ENCODE data around the gene ZNF48.

Gene ZNF48

DNA sequence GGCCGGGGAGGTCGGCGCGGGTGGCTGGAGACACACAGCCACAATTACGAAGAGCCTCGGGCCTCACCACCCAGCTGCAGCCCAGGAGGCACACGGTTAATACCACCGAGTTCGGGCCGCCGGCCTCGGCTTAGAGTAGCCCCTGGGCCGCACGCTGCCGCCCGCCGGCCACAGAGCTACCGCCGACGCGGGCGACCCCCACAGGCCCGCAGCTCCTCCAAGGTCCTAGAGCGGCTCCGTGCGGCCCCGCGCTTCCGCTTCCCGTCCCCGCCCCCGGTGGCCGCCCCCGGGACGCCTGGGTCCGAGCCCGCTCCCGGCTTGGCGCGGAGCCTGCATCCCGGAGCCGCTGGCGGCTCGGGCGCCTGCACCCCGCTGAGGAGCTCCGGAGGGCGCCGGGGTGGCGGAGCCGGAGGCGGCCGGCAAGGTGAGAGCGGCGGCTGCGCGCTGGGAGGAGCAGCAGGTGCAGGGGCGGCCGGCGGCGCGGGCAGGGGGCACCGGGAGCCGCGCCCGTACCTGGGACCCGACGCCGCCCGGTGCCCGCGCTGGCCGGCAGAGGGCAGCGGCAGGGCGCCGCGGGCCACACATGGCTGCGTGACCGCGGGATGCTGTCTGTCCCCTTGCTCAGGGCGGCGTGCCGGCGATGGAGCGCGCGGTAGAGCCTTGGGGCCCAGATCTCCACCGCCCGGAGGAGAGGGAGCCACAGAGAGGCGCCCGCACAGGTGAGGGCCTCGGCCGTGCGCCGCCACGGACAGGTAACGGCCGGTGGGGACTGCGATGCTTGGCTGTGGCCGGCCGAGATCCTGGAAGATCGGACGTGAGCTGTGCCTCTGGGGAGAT lies at the start of gene ZNF48:
TSS of gene ZNF48 (plus strand) at position 266 of the 837 bp plus-strand sequence. CDS start at position 641, 375 bp downstream.
- Histone ChIP-seq H3K9ac (ENCODE audit: insufficient read length) (peak within 1 kb of the TSS; percentile 95), H3K9me3 (ENCODE audit: low read depth, low read length) (no peaks in the 10 kb centered on the region), H3K27ac (peak within 1 kb of the TSS; percentile 91), H3K4me3 (peak within 1 kb of the TSS; percentile 93), H3K36me3 (ENCODE audit: insufficient read depth, low read length) (peaks cover 7% of the 10 kb centered on the region; the same call in 1 of the 2 replicates)
- no peak for DNase-seq (ENCODE audit: low read depth, low spot score)
- TF ChIP-seq FOXP2 (optimal IDR thresholded peaks at IDR 0.05; ENCODE audit: control extremely low read depth, extremely low read length, insufficient read depth), result no peak
- no peak for TF ChIP-seq POLR2AphosphoS5 (IDR thresholded peaks at IDR 0.05; ENCODE audit: borderline replicate concordance, low read depth, low read length)
- TF ChIP-seq EZH2 (IDR thresholded peaks at IDR 0.05), result no peak

DNA sequence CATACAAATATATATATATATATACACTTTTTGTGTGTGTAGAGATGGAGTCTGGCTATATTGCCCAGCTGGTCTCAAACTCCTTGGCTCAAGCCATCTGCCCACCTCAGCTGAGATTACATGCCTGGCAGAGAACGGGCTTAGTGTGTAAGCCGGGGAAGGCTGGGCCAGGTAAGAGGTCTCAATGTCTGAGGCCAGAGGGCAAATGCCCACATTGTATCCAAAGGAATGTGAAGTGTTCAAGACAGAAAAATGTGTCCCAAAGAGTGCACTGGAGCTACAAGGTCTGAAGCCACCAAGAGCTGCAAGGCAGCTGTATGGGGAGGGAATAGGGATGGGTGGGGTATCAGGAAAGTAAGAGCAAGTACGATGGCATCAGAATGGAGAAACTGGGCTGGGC lies 48.9 kb upstream of the ZNF48 start:
- H3K27ac ChIP-seq, result no peak overlapping the region
- no peaks in the 10 kb centered on the region for H3K9me3 ChIP-seq (ENCODE audit: low read depth, low read length)

DNA sequence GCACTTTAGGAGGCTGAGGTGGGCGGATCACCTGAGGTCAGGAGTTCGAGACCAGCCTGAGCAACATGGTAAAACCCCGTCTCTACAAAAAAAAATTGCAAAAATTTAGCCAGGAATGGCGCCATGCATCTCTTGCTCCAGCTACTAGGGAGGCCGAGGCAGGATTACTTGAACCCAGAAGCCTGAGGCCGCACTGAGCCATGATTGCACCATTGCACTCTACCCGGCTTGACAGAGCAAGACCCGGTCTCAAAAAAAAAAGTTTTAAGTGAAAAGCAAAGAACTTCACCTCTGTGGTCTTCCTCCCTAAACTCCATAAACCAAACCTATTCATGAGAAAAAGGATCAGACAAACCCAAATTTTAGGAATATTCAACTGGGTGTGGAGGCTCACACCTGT lies 47.1 kb upstream of the ZNF48 start:
- no peaks in the 10 kb centered on the region for H3K9me3 ChIP-seq (ENCODE audit: low read depth, low read length)
- peaks cover 27% of the 10 kb centered on the region; the same call in 1 of the 2 replicates for H3K36me3 ChIP-seq (ENCODE audit: insufficient read depth, low read length)
- H3K27ac ChIP-seq, result no peak overlapping the region
- no peak overlapping the region for H3K9ac ChIP-seq (ENCODE audit: insufficient read length)
- no peak for TF ChIP-seq EZH2 (IDR thresholded peaks at IDR 0.05)
- TF ChIP-seq FOXP2 (optimal IDR thresholded peaks at IDR 0.05; ENCODE audit: control extremely low read depth, extremely low read length, insufficient read depth), result no peak
- TF ChIP-seq POLR2AphosphoS5 (IDR thresholded peaks at IDR 0.05; ENCODE audit: borderline replicate concordance, low read depth, low read length), result no peak
- no peak overlapping the region for H3K4me3 ChIP-seq
- no peak for DNase-seq (ENCODE audit: low read depth, low spot score)

More for the DNA sequence above, 48.9 kb upstream of the ZNF48 start:
- H3K36me3 ChIP-seq (ENCODE audit: insufficient read depth, low read length), result peaks cover 10% of the 10 kb centered on the region; the same call in 1 of the 2 replicates
- H3K9ac ChIP-seq (ENCODE audit: insufficient read length), result no peak overlapping the region
- DNase-seq (ENCODE audit: low read depth, low spot score), result no peak
- no peak overlapping the region for H3K4me3 ChIP-seq
- TF ChIP-seq FOXP2 (optimal IDR thresholded peaks at IDR 0.05; ENCODE audit: control extremely low read depth, extremely low read length, insufficient read depth) (no peak), EZH2 (IDR thresholded peaks at IDR 0.05) (no peak)

DNA sequence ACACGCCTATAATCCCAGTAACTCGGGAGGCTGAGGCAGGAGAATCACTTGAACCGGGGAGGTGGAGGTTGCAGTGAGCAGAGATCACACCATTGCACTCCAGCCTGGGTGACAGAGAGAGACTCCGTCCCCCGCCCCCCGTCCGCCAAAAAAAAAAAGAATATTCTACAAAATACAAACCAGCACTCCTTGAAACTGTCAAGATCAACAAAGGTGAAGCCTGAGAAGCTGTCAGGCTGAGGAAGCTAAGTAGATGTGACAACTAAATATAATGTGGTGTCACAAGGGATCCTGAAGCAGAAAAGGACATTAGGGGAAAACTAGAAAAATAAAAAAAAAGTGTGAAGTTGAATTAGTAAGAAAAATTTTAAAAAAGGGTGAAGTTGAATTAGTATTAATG lies 46.3 kb upstream of the ZNF48 start:
- H3K4me3 ChIP-seq, result no peak overlapping the region
- no peak for TF ChIP-seq POLR2AphosphoS5 (IDR thresholded peaks at IDR 0.05; ENCODE audit: borderline replicate concordance, low read depth, low read length)
- TF ChIP-seq EZH2 (IDR thresholded peaks at IDR 0.05), result no peak
- TF ChIP-seq FOXP2 (optimal IDR thresholded peaks at IDR 0.05; ENCODE audit: control extremely low read depth, extremely low read length, insufficient read depth), result no peak
- no peak overlapping the region for H3K27ac ChIP-seq
- no peak for DNase-seq (ENCODE audit: low read depth, low spot score)
- peaks cover 30% of the 10 kb centered on the region; the same call in 1 of the 2 replicates for H3K36me3 ChIP-seq (ENCODE audit: insufficient read depth, low read length)
- no peak overlapping the region for H3K9ac ChIP-seq (ENCODE audit: insufficient read length)
- H3K9me3 ChIP-seq (ENCODE audit: low read depth, low read length), result no peaks in the 10 kb centered on the region

DNA sequence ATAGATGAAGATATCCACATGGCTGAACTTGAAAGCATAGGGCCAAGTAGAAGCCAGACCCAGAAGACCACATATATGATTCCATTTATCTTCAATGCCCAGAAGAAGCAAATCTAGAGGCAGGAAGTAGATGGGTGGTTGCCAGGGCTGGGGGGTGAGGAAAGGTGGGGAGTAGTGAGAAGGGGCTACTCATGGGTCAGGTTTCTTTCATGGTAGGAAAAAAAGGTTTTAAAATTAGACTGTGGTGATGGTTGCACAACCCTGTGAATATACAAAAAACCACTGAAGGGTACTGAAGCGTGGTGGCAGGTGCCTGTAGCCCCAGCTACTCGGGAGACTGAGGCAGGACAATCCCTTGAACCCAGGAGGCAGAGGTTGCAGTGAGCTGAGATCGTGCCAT lies 45.5 kb upstream of the ZNF48 start:
- no peak for TF ChIP-seq FOXP2 (optimal IDR thresholded peaks at IDR 0.05; ENCODE audit: control extremely low read depth, extremely low read length, insufficient read depth)
- no peak for TF ChIP-seq POLR2AphosphoS5 (IDR thresholded peaks at IDR 0.05; ENCODE audit: borderline replicate concordance, low read depth, low read length)
- Histone ChIP-seq H3K9ac (ENCODE audit: insufficient read length) (no peak overlapping the region), H3K4me3 (no peak overlapping the region), H3K36me3 (ENCODE audit: insufficient read depth, low read length) (peaks cover 31% of the 10 kb centered on the region; the same call in 1 of the 2 replicates), H3K27ac (no peak overlapping the region), H3K9me3 (ENCODE audit: low read depth, low read length) (no peaks in the 10 kb centered on the region)
- no peak for DNase-seq (ENCODE audit: low read depth, low spot score)

DNA sequence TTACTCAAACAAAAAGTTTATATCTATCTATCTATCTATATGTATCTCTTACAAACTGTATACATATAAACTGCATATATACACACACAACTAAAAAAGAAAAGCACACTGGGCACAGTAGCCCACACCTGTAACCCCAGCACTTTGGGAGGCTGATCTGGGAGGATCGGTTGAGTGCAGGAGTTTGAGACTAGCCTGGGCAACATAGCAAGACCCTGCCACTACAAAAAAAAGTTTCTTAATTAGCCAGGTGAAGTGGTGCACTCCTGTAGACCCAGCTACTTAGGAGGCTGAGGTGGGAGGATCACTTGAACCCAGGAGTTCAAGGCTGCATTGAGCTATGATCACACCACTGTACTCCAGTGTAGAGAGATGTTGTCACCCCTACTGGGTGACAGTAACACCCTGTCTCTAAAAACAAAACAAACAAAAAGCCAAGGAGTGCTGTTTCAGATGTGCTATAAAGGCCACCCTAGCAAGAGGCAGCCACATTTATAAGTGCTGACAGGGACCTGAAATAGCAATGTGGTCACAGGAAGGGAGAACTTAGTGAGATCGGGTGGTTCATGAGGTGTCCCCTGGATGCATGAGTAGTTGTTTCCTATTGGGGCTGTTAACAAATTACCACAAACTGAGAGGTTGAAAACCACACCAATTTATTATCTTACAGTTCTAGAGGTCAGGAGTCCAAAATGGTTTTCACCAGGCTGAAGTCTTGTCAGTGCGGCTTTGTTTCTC lies 44.9 kb upstream of the ZNF48 start:
- TF ChIP-seq FOXP2 (optimal IDR thresholded peaks at IDR 0.05; ENCODE audit: control extremely low read depth, extremely low read length, insufficient read depth), result no peak
- TF ChIP-seq POLR2AphosphoS5 (IDR thresholded peaks at IDR 0.05; ENCODE audit: borderline replicate concordance, low read depth, low read length), result no peak
- TF ChIP-seq EZH2 (IDR thresholded peaks at IDR 0.05), result no peak
- Histone ChIP-seq H3K9ac (ENCODE audit: insufficient read length) (no peak overlapping the region), H3K36me3 (ENCODE audit: insufficient read depth, low read length) (peaks cover 31% of the 10 kb centered on the region; the same call in 1 of the 2 replicates), H3K9me3 (ENCODE audit: low read depth, low read length) (no peaks in the 10 kb centered on the region), H3K4me3 (no peak overlapping the region), H3K27ac (no peak overlapping the region)
- DNase-seq (ENCODE audit: low read depth, low spot score), result no peak

DNA sequence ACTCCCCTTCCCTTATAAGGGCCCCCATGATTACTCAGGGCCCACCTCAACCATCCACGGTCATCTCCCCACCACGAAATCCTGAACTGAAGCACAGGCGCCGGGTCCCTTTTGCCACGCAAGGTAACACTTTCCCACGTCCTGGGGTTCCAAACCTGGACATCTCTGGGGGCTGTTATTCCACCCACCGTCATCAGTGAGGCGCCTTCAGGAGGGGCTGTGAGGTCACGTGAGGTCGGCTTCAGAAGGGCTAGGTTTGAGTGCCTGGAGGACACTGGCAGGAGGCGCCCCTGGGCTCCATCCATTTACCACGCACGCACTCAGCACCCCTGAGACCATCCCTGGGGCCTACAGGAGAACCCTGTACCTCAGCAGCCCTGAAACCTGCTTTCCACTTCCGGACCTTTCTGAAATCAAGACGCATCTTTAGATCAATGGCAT lies 44.2 kb upstream of the ZNF48 start:
- TF ChIP-seq POLR2AphosphoS5 (IDR thresholded peaks at IDR 0.05; ENCODE audit: borderline replicate concordance, low read depth, low read length), result no peak
- TF ChIP-seq FOXP2 (optimal IDR thresholded peaks at IDR 0.05; ENCODE audit: control extremely low read depth, extremely low read length, insufficient read depth), result no peak
- TF ChIP-seq EZH2 (IDR thresholded peaks at IDR 0.05), result no peak
- no peak overlapping the region for H3K9ac ChIP-seq (ENCODE audit: insufficient read length)
- H3K27ac ChIP-seq, result no peak overlapping the region
- DNase-seq (ENCODE audit: low read depth, low spot score), result no peak
- peaks cover 31% of the 10 kb centered on the region; the same call in 1 of the 2 replicates for H3K36me3 ChIP-seq (ENCODE audit: insufficient read depth, low read length)
- H3K4me3 ChIP-seq, result no peak overlapping the region
- H3K9me3 ChIP-seq (ENCODE audit: low read depth, low read length), result no peaks in the 10 kb centered on the region
